HepG2 (cell line): Measurements from ENCODE around the gene ARHGEF40. TPM values are rescaled to one million over a fixed set of nuclear protein-coding genes. Genes with fewer than 3 reads are reported as not detected.

Source experiments
- ATAD3A ChIP-seq: sonication (generic); formaldehyde crosslinking; IDR thresholded peaks from 2 replicates; pipeline ENCODE4 v1.4.0; 2020; ENCODE audit warnings: missing genetic modification reagents
- ATF7-NPFF ChIP-seq: sonication (generic); formaldehyde crosslinking; IDR thresholded peaks from 2 replicates; pipeline ENCODE4 v1.8.1; 2023; ENCODE audit warnings: mild to moderate bottlenecking, low read depth, missing genetic modification reagents, moderate library complexity
- CENPX ChIP-seq: sonication (generic); formaldehyde crosslinking; IDR thresholded peaks from 2 replicates; pipeline ENCODE4 v1.9.0; 2021; ENCODE audit warnings: mild to moderate bottlenecking, missing genetic modification reagents, moderate library complexity
- MEF2D ChIP-seq: sonication (generic); formaldehyde crosslinking; IDR thresholded peaks from 2 replicates; pipeline ENCODE4 v1.5.1; 2020; ENCODE audit warnings: mild to moderate bottlenecking, missing genetic modification reagents
- NCOR1 ChIP-seq: fragments of 200-600 bp; sonication (generic); IDR thresholded peaks from 2 replicates; pipeline ENCODE4 v1.7.0; 2017; ENCODE audit warnings: antibody characterized with exemption, low read length, borderline replicate concordance
- NFYC ChIP-seq: IDR thresholded peaks from 2 replicates; pipeline ENCODE4 v1.6.1; 2016; ENCODE audit warnings: missing genetic modification reagents, missing compliant biosample characterization
- RFX1 ChIP-seq: fragments of 450-650 bp; IDR thresholded peaks from 2 replicates; pipeline ENCODE4 v1.6.1; 2017
- SALL1 ChIP-seq: sonication (generic); formaldehyde crosslinking; IDR thresholded peaks from 2 replicates; pipeline ENCODE4 v1.8.0; 2022; ENCODE audit warnings: mild to moderate bottlenecking, missing genetic modification reagents
- STAG1 ChIP-seq: sonication (generic); formaldehyde crosslinking; IDR thresholded peaks from 2 replicates; pipeline ENCODE4 v1.4.0; 2020; ENCODE audit warnings: missing genetic modification reagents
- TOPORS ChIP-seq: sonication (generic); formaldehyde crosslinking; IDR thresholded peaks from 2 replicates; pipeline ENCODE4 v1.8.0; 2023; ENCODE audit warnings: mild to moderate bottlenecking, missing genetic modification reagents
- ZBTB1 ChIP-seq: sonication (generic); formaldehyde crosslinking; IDR thresholded peaks from 2 replicates; pipeline ENCODE4 v1.4.0; 2020; ENCODE audit warnings: missing genetic modification reagents, borderline replicate concordance
- ZFP36L1 ChIP-seq: sonication (generic); formaldehyde crosslinking; IDR thresholded peaks from 2 replicates; pipeline ENCODE4 v1.8.0; 2022; ENCODE audit warnings: mild to moderate bottlenecking, missing genetic modification reagents, moderate library complexity
- ZNF263 ChIP-seq: sonication (generic); formaldehyde crosslinking; IDR thresholded peaks from 2 replicates; pipeline ENCODE4 v1.4.0; 2020; ENCODE audit warnings: missing genetic modification reagents
- ZNF432 ChIP-seq: sonication (generic); formaldehyde crosslinking; IDR thresholded peaks from 2 replicates; pipeline ENCODE4 v1.5.0; 2020; ENCODE audit warnings: missing genetic modification reagents, mild to moderate bottlenecking, borderline replicate concordance
- ZNF543 ChIP-seq: sonication (generic); formaldehyde crosslinking; IDR thresholded peaks from 2 replicates; pipeline ENCODE4 v1.4.0; 2020; ENCODE audit warnings: mild to moderate bottlenecking, missing genetic modification reagents
- ZNF607 ChIP-seq: sonication (generic); formaldehyde crosslinking; IDR thresholded peaks from 2 replicates; pipeline ENCODE4 v1.5.1; 2020; ENCODE audit warnings: missing genetic modification reagents, mild to moderate bottlenecking, borderline replicate concordance
- ZNF616 ChIP-seq: sonication (generic); formaldehyde crosslinking; IDR thresholded peaks from 2 replicates; pipeline ENCODE4 v1.5.0; 2020; ENCODE audit warnings: low read depth, mild to moderate bottlenecking, missing genetic modification reagents
- polyA plus RNA-seq, 8 experiments: library from polyadenylated mRNA; depleted of rRNA in 3 of 8; stranded (reverse) in 7 of 8; unstranded in 1 of 8; fragments of >200 nt; fragmentation: Illumina TruSeq in 4 of 8; extraction: Trizol in 4 of 8; gene quantifications; 2 replicates each; pipeline versions ENCODE4 v1.2.1 to v1.2.3, GENCODE V29; 2011 to 2016; ENCODE audit warnings: low read depth in 4 of 8, missing spikeins in 1 of 8, mixed read lengths in 1 of 8; ENCODE audit not compliant: insufficient read depth in 1 of 8
- total RNA-seq, 5 experiments: library from RNA; depleted of rRNA; stranded (reverse); fragments of >200 nt; fragmentation: Illumina TruSeq; extraction: Trizol; gene quantifications; 2 replicates each; pipeline ENCODE4 v1.2.3, GENCODE V29; 2016; ENCODE audit warnings: low read depth in 1 of 5
- TF ChIP-seq, protein P1 (sequence below): sonication (generic); formaldehyde crosslinking; IDR thresholded peaks from 2 replicates; pipeline ENCODE4 v1.9.0; 2021; ENCODE audit warnings: missing genetic modification reagents, borderline replicate concordance
- TF ChIP-seq, protein P2 (sequence below): sonication (generic); formaldehyde crosslinking; IDR thresholded peaks from 2 replicates; pipeline ENCODE4 v1.5.1; 2020; ENCODE audit warnings: mild to moderate bottlenecking, moderate library complexity, missing genetic modification reagents
- TF ChIP-seq, protein P3 (sequence below): sonication (generic); formaldehyde crosslinking; IDR thresholded peaks from 2 replicates; pipeline ENCODE4 v1.4.0; 2020; ENCODE audit warnings: mild to moderate bottlenecking, missing genetic modification reagents

The ARHGEF40 gene
- total and polyA plus RNA-seq, 2 of the 13 experiments (the other 11 are each of a cell fraction or from before 2014, with no cell fraction given), result 28.1 to 78.1 TPM

GRCh38 chr14:21109377-21110138, 39.5 kb downstream of the ARHGEF40 start (continued):
- TF ChIP-seq NFYC (CRISPR knock-in tag) (peak; percentile 28; the same call in 1 of the 2 replicates), ATAD3A (CRISPR knock-in tag) (no peak), RFX1 (peak; percentile 84), ZFP36L1 (CRISPR knock-in tag) (no peak), ATF7-NPFF (CRISPR knock-in tag) (no peak), ZNF607 (peak; percentile 48; the same call in 1 of the 2 replicates), ZNF616 (CRISPR knock-in tag) (no peak), ZNF543 (no peak), ZNF263 (peak; percentile 50; the same call in 1 of the 2 replicates), STAG1 (no peak), SALL1 (CRISPR knock-in tag) (0 out of 2 replicates have a peak, but pooled peaks have one; percentile 14), NCOR1 (peak; percentile 71; the same call in 1 of the 2 replicates), TOPORS (0 out of 2 replicates have a peak, but pooled peaks have one; percentile 31), ZNF432 (CRISPR knock-in tag) (no peak), CENPX (CRISPR knock-in tag) (no peak), MEF2D (CRISPR knock-in tag) (no peak), ZBTB1 (CRISPR knock-in tag) (no peak)
- TF ChIP-seq, protein P1, sequence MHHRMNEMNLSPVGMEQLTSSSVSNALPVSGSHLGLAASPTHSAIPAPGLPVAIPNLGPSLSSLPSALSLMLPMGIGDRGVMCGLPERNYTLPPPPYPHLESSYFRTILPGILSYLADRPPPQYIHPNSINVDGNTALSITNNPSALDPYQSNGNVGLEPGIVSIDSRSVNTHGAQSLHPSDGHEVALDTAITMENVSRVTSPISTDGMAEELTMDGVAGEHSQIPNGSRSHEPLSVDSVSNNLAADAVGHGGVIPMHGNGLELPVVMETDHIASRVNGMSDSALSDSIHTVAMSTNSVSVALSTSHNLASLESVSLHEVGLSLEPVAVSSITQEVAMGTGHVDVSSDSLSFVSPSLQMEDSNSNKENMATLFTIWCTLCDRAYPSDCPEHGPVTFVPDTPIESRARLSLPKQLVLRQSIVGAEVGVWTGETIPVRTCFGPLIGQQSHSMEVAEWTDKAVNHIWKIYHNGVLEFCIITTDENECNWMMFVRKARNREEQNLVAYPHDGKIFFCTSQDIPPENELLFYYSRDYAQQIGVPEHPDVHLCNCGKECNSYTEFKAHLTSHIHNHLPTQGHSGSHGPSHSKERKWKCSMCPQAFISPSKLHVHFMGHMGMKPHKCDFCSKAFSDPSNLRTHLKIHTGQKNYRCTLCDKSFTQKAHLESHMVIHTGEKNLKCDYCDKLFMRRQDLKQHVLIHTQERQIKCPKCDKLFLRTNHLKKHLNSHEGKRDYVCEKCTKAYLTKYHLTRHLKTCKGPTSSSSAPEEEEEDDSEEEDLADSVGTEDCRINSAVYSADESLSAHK (CRISPR knock-in tag), result no peak
- TF ChIP-seq, protein P2, sequence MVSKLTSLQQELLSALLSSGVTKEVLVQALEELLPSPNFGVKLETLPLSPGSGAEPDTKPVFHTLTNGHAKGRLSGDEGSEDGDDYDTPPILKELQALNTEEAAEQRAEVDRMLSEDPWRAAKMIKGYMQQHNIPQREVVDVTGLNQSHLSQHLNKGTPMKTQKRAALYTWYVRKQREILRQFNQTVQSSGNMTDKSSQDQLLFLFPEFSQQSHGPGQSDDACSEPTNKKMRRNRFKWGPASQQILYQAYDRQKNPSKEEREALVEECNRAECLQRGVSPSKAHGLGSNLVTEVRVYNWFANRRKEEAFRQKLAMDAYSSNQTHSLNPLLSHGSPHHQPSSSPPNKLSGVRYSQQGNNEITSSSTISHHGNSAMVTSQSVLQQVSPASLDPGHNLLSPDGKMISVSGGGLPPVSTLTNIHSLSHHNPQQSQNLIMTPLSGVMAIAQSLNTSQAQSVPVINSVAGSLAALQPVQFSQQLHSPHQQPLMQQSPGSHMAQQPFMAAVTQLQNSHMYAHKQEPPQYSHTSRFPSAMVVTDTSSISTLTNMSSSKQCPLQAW (CRISPR knock-in tag), result 0 out of 2 replicates have a peak, but pooled peaks have one; percentile 41
- TF ChIP-seq, protein P3, sequence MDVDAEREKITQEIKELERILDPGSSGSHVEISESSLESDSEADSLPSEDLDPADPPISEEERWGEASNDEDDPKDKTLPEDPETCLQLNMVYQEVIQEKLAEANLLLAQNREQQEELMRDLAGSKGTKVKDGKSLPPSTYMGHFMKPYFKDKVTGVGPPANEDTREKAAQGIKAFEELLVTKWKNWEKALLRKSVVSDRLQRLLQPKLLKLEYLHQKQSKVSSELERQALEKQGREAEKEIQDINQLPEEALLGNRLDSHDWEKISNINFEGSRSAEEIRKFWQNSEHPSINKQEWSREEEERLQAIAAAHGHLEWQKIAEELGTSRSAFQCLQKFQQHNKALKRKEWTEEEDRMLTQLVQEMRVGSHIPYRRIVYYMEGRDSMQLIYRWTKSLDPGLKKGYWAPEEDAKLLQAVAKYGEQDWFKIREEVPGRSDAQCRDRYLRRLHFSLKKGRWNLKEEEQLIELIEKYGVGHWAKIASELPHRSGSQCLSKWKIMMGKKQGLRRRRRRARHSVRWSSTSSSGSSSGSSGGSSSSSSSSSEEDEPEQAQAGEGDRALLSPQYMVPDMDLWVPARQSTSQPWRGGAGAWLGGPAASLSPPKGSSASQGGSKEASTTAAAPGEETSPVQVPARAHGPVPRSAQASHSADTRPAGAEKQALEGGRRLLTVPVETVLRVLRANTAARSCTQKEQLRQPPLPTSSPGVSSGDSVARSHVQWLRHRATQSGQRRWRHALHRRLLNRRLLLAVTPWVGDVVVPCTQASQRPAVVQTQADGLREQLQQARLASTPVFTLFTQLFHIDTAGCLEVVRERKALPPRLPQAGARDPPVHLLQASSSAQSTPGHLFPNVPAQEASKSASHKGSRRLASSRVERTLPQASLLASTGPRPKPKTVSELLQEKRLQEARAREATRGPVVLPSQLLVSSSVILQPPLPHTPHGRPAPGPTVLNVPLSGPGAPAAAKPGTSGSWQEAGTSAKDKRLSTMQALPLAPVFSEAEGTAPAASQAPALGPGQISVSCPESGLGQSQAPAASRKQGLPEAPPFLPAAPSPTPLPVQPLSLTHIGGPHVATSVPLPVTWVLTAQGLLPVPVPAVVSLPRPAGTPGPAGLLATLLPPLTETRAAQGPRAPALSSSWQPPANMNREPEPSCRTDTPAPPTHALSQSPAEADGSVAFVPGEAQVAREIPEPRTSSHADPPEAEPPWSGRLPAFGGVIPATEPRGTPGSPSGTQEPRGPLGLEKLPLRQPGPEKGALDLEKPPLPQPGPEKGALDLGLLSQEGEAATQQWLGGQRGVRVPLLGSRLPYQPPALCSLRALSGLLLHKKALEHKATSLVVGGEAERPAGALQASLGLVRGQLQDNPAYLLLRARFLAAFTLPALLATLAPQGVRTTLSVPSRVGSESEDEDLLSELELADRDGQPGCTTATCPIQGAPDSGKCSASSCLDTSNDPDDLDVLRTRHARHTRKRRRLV (CRISPR knock-in tag), result no peak
